Endothelial cell of hepatic sinusoid (primary cell): ENCODE data around the gene UGGT2.
"Not testable (repeated sequence)": the region's sequence is repeated elsewhere in the genome, so short reads cannot be mapped to it uniquely, and the experiment has no call there.

Experiments
- in situ Hi-C: cut with HindIII; loops from 2 replicates; pipeline ENCODE4 v1.10.0; 2017; ENCODE audit warnings: low sequenced_read_pairs

Gene UGGT2

DNA sequence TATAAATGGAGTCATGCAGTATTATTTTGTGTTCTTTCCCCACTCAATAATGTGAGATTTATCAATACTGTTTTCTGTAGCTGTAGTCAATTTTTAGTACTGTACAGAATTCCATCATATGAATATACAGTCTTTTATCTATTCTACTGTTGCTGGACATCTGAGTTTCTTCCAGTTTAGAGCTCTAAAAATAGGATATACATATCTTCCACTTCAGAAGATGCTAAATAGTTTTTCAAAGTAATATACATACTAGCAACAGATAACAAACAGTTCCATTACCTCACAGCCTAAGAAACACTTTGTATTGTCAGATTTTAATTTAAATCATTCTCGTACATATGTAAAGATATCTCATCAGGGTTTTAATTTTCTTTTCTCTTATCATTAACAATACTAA, 149.6 kb downstream of the UGGT2 start:
- in situ Hi-C loops: no loop called here

DNA sequence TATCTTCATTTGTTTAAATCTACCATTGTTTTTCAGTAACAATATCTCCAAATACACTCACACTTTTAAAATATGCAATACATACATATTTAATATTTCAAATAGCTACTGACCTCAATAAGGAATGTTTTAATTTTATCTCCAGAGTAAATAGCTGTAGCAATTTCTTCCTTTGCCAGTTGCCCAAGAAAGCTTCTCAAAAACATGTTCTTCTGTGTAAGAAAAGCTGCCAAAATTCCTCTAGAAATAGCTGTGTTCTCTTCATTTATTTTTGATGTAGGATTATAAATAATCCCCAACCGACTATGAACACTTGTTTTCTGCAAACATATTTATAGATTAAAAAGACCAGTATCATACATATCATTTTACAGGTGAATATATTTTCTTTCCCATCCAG, 150.5 kb downstream of the UGGT2 start:
- in situ Hi-C loops: no loop called here

DNA sequence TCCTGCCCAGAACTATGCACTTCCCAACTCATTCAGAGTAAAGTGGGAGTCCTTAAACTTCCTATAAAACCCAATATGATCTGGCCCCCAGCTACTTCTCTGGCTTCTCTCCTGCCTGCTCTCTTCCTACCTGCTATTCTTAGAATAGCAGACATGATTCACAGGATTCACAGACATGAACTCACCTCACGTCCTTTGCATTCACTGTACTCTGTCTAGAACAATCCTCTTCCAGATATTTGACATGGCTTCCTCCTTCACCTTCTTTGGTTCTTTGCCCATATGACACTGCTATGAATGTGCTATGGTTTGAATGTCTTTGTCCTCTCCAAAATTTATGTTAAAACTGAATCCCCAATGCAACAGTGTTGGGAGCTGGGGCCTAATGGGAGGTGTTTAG, 154.9 kb downstream of the UGGT2 start:
- in situ Hi-C loops: no loop called here

DNA sequence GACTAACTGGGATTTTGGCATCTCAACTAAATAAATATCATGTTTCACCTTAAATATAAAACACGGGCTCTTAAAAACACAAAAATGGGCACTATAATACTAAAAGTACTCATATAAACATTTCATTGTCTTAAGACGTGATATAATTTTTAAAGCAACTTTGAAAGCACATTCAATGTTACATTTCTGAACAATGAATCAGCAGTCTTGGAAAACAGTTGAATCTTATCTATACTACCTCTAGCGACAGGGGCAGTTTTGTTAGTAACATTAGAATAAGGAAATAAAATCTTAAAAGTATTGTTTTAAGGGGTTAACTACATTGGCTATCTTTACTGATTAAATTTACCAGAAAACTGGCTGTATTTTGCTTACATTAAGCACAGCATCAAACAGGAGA, 156.9 kb downstream of the UGGT2 start:
- in situ Hi-C loops: no loop called here

DNA sequence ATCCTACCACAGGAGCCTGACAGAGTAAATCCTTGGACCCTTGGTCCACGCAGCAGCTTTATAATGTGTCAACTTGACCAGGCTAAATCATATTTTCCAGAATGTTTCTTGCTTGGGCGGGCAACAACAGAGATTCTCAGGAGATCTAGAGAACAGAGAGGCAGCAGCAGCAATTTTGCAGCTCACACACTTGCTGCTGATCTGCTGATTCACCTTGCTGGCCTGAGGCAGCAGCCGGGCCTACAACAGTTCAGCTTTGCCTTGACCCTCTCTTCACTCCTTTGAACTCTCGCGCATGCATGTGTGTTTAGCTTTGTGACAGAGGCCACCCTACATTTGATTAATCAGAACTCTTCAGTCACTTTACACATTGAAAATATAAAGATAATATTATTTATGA, 159.3 kb downstream of the UGGT2 start:
- in situ Hi-C loops: no loop called here

DNA sequence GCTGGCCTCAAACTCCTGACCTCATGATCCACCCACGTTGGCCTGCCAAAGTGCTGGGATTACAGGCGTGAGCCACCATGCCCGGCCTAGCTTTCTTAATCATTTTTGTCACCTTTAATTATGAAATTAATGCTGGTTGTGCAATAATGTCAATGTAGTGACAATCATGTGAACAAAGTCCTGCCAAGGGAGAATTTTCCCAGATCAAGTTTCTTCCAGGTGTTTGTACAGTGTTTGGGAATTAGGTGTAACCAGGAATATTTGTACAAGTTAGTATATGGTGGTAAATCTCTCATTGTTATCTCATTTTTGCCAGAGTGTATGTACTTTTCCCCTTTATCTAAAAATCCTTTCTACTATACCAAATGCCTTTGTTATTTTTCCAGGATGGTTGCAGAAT, 171.1 kb downstream of the UGGT2 start:
- in situ Hi-C loops: no loop called here

DNA sequence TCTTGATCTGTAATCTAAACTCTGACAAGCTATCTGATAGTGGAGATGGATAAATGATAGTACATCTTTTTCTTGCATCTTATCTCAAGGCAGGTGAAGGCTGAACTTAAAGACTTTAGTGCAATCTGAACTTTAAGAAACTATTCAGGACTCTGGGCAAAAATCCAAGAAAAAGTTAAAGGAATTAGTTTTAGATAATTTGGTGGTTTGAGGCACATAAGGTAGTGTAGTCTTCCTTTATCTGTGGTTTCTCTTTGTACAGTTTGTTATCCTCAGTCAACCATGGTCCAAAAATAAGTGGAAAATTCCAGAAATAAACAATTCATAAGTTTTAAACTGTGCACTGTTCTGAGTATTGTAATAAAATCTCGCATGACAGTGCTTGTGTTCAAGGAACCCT, 172.9 kb downstream of the UGGT2 start:
- in situ Hi-C loops: no loop called here

DNA sequence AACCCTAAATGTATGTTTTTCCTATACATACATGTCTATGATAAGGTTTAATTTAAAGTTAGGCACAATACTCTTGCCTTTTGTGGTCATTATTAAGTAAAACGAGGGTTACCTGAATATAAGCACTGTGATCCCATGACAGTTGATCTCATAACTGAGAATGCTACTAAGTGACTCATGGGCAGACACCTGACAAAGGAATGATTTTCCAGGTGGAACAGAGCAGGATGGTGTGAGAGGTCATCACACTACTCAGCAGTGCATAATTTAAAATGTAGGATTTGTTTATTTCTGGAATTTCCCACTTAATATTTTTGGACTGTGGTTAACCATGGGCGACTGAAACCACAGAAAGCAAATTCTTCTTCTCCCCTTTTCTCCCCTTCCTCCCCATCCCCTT, 178.9 kb downstream of the UGGT2 start:
- in situ Hi-C loops: no loop called here

DNA sequence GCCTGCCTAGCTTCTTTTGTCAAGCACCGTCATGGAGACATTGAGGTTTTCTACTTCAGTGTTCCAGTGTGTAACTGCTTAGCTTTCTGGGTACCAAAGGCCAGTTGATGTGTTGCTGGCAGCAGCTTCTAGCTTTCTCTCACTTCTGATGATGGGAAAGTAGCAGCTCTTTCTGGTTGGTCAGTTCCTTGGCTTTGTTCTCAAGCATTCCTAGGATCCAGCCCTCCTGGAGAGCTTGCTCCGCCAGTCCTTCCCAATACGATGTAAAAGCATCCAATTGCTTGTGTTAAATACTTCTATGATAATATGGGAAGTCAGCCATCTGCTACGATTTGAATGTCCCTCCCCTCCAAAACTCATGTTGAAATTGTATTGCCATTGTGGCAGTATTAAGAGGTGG, 182.8 kb downstream of the UGGT2 start:
- in situ Hi-C loops: no loop called here

DNA sequence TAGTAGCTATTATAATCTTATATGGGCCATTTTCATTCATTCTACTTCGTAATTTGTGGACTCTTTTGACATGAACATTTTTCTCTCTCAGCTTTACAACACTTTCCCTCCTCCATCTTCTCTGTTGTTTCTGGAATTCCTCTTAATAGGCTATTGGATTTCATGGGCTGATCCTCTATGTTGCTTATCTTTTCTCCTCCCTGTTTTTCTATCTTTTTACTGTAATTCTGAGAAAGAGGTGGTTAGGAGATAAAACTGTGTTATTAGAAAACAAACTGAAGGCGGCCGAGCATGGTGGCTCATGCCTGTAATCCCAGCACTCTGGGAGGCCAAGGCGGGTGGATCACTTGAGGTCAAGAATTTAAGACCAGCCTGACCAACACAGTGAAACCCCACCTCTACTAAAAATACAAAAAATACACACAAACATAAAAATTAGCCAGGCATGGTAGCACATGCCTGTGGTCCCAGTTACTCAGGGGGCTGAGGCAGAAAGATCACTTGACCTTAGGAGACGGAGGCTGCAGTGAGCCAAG, 188.1 kb downstream of the UGGT2 start:
- in situ Hi-C loops: no loop called here

DNA sequence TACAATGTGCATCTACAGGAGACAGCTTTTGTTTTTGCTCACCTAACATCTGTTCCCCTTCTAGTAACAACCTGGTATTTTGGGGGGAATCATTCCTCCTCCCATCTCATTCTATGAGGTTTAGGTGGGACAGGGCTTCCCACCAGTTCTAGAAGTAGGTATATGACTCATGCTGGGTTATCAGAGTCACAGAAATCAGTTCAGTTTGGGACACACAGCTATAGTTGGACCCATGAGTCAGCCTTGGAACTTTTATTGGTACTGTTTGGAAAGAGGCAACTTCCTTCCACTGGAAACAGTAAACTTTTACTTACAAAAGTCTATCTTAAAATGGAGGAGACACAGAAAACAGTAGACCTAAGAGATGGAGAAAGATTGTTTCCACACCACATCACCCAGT, 190.8 kb downstream of the UGGT2 start:
- in situ Hi-C loops: loop anchor here (5.0 kb wide), 1 partner anchor 75 kb away; no protein-coding TSS in a partner anchor

DNA sequence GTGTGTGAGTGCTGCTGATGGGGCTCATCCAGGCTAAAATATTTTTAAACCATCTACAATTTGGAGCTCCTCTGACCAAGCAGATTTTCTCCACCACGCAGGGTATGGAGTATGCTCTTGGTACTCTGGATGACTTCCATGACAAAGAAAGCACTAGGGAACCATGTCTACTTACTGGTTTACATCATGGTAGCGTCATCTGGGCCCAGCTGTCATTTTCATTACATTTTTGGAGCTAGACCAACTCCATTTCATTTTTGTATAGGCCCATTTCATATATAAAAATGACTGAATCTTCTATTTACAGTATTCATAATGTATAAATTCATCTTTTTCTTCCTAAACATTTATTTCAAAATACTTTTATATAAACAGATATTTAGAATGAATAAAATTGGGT, 191.9 kb downstream of the UGGT2 start:
- in situ Hi-C loops: loop anchor here (5.0 kb wide), 1 partner anchor 76 kb away; no protein-coding TSS in a partner anchor

DNA sequence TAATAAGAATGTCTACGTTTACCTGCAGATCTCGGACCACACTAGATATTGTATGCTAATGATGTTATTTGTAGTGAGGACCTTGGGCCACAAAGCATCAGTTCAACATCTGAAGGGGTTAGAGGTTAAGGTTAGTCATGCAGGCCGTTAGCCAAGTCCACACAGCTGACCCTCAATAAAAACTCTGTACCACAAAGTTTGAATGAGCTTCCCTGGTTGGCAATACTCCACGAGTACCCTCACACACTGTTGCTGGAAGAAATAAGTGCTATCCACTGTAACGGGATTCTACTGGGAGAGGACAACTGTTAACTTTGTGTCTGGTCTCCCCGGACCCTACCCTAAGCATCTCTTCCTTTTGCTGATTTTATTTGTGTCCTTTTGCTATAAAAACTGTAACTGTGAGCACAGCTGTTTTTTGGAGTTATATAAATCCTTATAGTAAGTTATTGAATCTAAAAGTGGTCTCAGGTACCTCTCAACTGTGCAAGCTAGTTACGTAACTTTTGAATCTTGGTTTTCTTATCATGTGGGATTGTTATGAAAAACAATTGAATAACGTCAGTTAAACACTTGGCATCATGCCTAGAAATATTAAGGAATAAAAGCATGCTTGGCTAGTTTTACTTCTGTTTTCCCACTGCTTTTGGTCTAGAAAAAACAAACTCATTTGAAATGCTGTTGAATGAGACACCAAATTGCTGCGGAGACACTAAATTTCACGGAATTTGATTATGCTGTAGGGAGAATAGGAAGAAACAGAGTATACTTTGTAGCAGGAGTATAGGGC, 194.7 kb downstream of the UGGT2 start:
- in situ Hi-C loops: no loop called here

DNA sequence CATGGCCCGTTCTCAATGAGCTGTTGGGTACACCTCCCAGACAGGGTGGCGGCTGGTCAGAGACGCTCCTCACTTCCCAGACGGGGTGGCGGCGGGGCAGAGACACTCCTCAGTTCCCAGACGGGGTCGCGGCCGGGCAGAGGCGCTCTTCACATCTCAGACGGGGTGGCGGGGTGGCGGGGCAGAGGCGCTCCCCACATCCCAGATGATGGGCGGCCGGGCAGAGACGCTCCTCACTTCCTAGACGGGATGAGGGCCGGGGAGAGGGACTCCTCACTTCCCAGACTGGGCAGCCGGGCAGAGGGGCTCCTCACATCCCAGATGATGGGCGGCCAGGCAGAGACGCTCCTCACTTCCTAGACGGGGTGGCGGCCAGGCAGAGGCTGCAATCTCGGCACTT, 207.5 kb downstream of the UGGT2 start:
- in situ Hi-C loops: not testable (repeated sequence)

DNA sequence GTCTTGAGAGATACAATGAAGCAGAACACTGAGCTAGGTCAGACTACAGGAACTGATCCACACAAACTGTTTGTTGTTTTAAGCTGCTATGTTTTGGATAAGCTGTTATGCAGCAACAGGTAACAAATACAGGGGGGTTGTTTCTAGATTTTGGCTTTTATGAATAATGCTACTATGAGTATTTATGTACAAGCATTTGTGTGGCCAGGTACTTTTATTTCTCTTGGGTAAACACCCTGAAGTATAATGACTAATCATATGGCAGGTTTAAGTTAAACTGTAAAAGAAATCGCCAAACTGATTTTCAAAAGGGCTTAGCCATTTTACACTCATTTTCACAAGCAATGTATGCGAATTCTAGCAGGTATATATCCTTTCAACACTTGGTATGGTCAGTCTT, 210.3 kb downstream of the UGGT2 start:
- in situ Hi-C loops: no loop called here

DNA sequence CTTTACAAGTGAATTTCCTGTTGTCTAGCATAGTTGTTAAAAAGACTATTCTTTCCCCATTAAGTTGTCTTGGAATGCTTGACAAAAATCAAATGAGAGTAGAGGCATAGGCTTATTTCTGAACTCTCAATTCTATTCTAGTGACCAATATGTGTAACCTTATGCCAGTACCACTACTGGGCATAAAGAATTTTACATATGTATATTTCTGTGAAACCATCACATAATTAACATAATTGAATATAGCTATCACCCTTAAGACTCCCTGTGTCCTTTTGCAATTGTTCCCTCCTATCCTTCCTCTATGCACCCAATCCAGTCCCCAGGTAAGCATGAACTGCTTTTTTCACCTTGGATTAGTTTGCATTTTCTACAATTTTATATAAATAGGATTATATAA, 211.3 kb downstream of the UGGT2 start:
- in situ Hi-C loops: no loop called here

DNA sequence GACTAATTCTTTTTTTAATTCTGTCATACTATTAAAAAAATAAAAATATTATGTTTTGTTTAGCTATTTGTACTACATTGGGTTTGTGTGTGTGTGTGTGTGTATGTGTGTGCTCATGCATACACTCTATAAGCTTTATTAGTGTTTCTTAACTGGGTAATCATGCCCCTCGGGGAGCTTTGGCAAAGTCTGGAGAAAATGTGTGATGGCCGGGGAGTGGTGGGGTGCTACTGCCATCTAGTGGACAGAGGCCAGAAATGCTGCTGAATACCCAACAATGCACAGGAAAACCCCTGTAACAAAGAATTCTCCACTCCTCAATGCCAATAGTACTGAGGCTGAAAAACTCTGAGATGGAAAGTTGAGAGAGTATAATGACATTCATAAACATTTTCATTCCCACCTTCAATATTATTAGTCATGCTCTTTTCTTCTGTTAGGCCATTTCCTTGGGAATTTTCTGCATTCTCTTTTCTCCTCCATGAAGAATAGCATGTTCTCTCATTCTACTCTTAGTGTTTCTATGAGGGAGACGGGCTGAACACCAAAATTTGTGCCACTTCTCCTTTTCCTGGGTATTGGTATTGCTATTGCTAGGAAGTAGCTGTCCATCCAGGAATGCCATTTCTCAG, 219.0 kb downstream of the UGGT2 start:
- in situ Hi-C loops: no loop called here

DNA sequence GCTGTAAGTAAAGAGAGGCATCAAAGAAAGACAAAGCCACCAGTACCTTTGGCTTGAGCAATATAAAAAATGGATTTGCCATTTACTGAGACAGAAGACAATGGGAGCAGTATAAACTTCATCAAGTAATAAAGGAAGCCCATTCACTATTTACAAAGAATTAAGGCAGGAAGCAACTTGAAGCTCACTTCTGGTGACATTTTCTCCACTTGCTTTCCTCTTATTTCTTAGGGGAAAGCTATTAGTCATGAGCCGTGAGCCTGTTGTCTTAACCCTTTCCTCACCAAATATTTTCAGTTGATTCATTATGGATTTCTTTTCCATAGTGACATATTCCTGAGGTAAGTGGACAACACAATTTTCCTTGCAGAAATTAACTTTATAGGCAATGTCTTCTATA, 219.5 kb downstream of the UGGT2 start:
- in situ Hi-C loops: no loop called here

DNA sequence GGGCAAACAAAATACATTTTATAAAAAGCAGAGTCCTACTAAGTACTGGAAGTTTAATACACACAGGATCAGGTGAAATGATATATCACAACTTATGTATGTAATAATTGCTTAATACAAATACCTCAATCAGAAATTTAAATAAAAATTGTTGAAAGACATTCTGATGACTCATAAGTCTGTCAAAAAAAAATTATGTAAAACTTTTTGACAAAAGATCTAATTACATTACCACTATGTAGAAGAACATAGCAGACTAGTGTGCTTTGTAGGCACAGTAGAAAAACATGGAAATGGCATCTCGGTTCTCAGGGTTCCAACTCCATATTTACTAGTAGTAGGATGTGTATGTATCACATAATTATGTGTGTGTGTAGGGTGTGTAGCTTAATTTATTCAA, 220.1 kb downstream of the UGGT2 start:
- in situ Hi-C loops: no loop called here

DNA sequence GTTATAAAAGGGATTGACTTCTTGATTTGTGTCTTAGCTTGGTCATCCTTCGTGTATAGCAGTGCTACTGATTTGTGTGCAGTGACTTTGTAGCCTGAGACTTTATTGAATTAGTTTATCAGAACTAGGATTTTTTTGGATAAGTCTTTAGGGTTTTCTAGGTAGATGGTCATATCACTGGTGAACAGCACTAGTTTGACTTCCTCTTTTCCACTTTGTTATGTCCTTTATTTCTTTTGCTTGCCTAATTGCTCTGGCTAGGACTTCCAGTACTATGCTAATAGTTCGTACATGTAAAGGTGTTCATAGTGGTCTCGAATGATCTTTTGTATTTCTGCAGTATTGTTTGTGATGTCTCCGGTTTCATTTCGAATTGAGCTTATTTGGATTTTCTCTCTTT, 230.9 kb downstream of the UGGT2 start:
- in situ Hi-C loops: no loop called here

DNA sequence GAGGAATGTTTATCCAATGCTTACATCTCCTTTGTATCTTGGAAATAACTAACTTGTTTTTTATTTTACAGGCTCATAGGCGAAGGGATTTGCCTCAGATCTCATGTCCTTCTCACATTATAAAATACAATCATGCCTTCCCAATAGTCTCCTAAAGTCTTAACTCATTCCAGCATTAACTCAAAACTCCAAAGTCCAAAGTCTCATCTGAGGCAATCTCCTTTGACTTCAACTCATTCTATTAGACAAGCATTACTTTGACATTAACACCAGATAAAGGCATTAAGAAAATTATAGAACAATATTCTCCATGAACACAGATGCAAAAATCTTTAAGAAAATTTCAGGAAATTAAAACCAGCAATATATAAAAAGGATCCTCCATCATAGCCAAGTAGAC, 238.7 kb downstream of the UGGT2 start:
- in situ Hi-C loops: loop anchor here (10.0 kb wide), 1 partner anchor 120 kb away; no protein-coding TSS in a partner anchor

DNA sequence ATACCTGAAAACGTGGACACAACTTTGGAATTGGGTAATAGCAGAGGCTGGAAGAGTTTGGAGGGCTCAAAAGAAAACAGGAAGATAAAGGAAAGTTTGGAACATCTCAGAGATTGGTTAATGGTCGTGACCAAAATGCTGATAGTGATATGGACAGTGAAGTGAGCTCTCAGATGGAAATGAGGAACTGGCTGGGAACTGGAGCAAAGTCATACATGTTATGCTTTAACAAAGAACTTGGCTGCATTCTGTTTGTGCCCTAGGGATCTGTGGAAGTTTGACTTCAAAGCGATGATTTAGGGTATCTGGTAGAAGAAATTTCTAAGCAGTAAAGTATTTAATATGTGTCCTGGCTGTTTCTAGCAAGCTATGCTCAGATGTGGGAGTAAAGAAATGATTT, 240.1 kb downstream of the UGGT2 start:
- in situ Hi-C loops: loop anchor here (10.0 kb wide), 1 partner anchor 118 kb away; no protein-coding TSS in a partner anchor
